ENCODE data around the gene SPG11.
"Not testable (repeated sequence)": the region's sequence is repeated elsewhere in the genome, so short reads cannot be mapped to it uniquely, and the experiment has no call there.

Gene SPG11

DNA sequence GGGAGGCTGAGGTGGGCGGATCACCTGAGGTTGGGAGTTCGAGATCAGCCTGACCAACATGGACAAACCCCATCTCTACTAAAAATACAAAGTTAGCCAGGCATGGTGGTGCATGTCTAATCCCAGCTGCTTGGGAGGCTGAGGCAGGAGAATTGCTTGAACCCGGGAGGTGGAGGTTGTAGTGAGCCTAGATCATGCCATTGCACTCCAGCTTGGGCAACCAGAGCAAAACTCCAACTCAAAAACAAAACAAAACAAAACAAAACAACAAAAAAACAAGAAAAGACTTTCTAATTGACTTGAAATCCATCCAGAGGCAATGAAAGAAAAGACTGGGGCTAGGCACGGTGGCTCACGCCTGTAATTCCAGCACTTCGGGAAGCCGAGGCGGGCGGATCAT lies 114.3 kb downstream of the SPG11 start:
- DNase-seq = not testable (repeated sequence)

GRCh38 chr15:44545913-44546802 lies 117.3 kb downstream of the SPG11 start:
- no peak for DNase-seq

GRCh38 chr15:44544745-44545144 lies 118.7 kb downstream of the SPG11 start:
- not testable (repeated sequence) for DNase-seq

GRCh38 chr15:44542596-44542995 lies 120.9 kb downstream of the SPG11 start:
- no peak for DNase-seq

- DNase-seq = no peak
Observed at GRCh38 chr15:44541282-44541958, 122.0 kb downstream of the SPG11 start.

GRCh38 chr15:44537735-44538240 lies 125.7 kb downstream of the SPG11 start:
- DNase-seq = no peak

- DNase-seq = no peak
Observed at GRCh38 chr15:44536962-44537734, 126.3 kb downstream of the SPG11 start, which contains the start of gene EIF3J. Gene EIF3J, plus strand, starts transcription at chr15:44537147. Its CDS starts 48 bp downstream, at chr15:44537195.

DNA sequence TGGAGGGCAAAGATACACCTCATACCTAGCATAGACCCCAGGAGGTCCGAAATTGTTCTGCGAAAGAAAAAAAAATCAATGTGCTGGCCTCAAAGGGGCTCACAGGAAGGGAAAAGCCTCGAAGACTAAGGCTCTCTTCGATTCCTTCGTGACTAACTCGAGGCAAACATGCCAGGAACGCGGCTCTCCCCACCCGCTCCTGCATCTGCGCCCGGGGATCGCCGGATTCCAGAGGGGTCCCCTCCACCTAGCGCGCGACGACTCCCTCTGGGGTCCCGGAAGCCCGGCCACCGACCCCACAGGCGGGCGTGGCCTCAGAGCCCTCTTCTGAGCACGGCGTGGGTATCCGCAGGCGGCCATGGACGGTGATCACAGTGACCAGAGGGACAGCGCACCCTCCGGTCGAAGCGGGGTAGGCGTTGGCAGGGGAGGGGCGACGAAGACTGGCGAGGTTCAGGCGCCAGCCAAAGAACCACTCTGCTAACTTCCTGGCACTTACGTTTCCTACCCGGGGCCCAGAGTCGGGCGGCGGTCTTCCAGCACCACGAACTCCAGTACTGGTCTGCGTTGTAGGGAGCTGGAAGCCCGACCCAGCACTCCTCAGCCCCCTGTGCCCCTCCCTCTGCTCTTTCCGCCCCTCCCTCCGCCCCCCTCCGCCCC lies 127.0 kb downstream of the SPG11 start:
- DNase-seq = peak; percentile 97

DNA sequence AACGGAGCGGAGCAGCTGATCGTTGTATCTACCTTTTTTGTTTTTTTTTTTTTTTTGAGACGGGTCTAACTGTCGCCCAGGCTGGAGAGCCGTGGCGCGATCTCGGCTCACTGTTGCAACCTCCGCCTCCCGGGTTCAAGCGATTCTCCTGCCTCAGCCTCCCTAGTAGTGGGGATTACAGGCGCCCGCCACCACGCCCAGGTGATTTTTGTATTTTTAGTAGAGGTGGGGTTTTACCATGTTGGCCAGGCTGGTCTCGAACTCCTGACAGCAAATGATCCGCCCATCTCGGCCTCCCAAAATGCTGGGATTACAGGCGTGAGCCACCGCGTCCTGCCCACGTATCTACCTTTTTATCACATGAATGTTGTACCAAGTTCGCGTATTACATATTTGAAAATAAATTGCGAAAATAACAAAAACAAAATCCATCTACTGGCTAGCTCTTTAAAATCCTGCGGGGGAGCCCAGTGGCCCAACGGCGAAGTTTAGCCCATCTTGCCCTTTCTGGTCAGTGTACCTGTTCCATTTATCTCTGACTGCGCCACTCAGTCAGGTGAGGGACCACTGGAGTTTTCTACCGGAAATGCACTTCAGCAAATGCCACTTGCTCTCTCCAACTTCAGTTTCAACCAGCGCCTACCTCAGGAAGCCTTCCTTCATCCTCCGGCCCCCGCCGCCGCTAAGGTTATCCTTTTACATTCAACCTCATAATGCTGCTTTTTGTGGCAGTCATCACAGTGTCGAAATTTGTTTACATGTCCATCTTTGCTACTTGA lies 127.8 kb downstream of the SPG11 start:
- DNase-seq = no peak

GRCh38 chr15:44535092-44535491 lies 128.4 kb downstream of the SPG11 start:
- DNase-seq = no peak

GRCh38 chr15:44532689-44533088 lies 130.8 kb downstream of the SPG11 start:
- DNase-seq = no peak

DNA sequence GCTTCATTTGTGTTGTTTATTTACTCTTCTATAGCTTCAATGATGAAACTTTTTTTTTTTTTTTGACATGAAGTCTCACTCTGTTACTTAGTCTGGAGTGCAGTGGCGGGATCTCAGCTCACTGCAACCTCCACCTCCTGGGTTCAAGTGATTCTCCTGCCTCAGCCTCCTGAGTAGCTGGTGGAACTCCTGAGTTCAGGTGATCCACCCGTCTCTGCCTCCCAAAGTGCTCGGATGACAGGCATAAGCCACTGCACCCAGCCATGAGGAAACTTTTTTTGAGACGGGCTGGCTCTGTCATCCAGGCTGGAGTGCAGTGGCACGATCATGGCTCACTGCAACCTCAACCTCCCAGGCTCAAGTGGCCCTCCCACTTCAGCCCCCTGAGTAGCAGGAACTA lies 131.2 kb downstream of the SPG11 start:
- DNase-seq = not testable (repeated sequence)

GRCh38 chr15:44530653-44531052 lies 132.8 kb downstream of the SPG11 start:
- no peak for DNase-seq

GRCh38 chr15:44529864-44530604 lies 133.4 kb downstream of the SPG11 start:
- DNase-seq = no peak

DNA sequence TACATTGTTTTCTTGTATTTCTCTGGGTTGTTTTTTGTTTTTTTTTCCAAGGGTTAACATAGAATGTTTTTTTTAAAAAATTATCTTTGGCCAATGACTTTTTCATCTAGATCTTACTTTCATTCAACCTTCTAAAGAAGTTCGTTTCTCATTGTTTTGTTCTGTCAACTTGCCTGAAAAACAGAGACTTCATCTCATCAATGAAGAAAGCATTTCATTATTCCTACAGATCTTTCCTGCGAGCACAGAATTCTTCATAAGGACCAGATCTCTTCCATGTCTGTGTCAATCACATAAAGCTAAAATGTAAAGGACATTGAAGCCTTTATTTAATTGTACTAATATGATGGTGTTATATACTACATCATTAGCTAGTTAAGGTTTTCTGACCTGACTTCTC lies 136.2 kb downstream of the SPG11 start:
- no peak for DNase-seq

DNA sequence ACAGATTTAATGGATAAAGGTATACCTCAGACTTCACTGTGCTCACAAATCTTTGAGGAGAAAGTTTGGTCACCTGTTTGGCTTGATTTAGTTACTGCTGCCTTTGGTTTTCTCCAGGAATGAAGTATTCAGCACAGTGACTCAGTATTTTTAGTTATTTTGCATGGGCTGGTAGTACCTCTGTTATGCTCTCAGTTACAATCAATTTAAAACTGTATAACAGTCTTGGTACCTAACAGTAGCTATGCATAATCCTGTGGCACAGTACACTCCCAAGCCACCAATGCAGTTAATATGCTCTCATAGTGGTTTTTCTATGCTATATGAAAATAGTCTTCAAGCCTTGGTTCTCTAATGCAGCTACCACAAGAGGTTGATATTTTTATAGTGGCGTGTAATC lies 138.4 kb downstream of the SPG11 start:
- no peak for DNase-seq

DNA sequence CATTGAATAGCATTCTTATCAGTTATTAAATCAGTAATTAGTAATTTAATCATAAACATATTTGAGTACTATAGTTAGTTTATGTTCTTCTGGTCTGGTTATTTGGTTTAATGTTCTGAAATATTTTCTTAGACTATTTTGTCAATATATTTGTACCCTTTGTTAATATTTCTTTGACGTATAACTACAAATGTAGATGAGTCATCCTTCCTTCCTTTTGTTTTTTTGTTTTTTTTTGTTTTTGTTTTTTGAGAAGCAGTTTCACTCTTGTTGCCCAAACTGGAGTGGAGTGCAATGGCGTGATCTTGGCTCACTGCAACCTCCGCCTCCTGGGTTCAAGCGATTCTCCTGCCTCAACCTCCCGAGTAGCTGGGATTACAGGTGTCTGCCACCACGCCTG lies 143.9 kb downstream of the SPG11 start:
- DNase-seq = no peak

- no peak for DNase-seq
Observed at GRCh38 chr15:44516436-44516835, 147.0 kb downstream of the SPG11 start.

Measured in eye (tissue), 1 donor.